ENCODE measurements around the gene C5orf47. TPM values are rescaled to one million over a fixed set of nuclear protein-coding genes. Genes with fewer than 3 reads are reported as not detected.

The C5orf47 gene
- not detected in 2 replicates for total RNA-seq (2014; rRNA removed; shearing (Covaris generic))

- H3K36me3 ChIP-seq = no peaks in the 10 kb centered on the region
- 0 out of 2 replicates have a peak, but pooled peaks cover 3% of the 10 kb centered on the region for H3K9me3 ChIP-seq (replicated peaks)
- no peak within 1 kb of the TSS for H3K27ac ChIP-seq
- no peak within 1 kb of the TSS for H3K4me3 ChIP-seq
- DNase-seq = no peak
- no peaks in the 10 kb centered on the region; the same call in 1 of the 2 replicates for H3K27me3 ChIP-seq
- no peaks in the 10 kb centered on the region for H3K4me1 ChIP-seq
These were observed at the start of gene C5orf47 for GRCh38 chr5:173988554-173989431. Gene C5orf47 (plus strand): TSS chr5:173989170. CDS start chr5:173989264, 94 bp downstream.

- H3K27me3 ChIP-seq = no peaks in the 10 kb centered on the region
- no peak for DNase-seq
- no peaks in the 10 kb centered on the region for H3K9me3 ChIP-seq (replicated peaks)
- no peak overlapping the region for H3K27ac ChIP-seq
- peaks cover 3% of the 10 kb centered on the region; the same call in 1 of the 2 replicates for H3K36me3 ChIP-seq
- no peak overlapping the region for H3K4me3 ChIP-seq
- H3K4me1 ChIP-seq = no peaks in the 10 kb centered on the region
These were observed 48.7 kb upstream of the C5orf47 start for GRCh38 chr5:173940269-173940668.

GRCh38 chr5:173941102-173941501 is 47.9 kb upstream of the C5orf47 start:
- peaks cover 7% of the 10 kb centered on the region for H3K36me3 ChIP-seq
- no peak overlapping the region for H3K27ac ChIP-seq
- no peak overlapping the region for H3K4me3 ChIP-seq
- DNase-seq = no peak
- H3K4me1 ChIP-seq = no peaks in the 10 kb centered on the region
- no peaks in the 10 kb centered on the region for H3K27me3 ChIP-seq
- H3K9me3 ChIP-seq (replicated peaks) = no peaks in the 10 kb centered on the region

- no peak for DNase-seq
- Histone ChIP-seq H3K4me1 (no peaks in the 10 kb centered on the region), H3K36me3 (peaks cover 10% of the 10 kb centered on the region)
These were observed 47.1 kb upstream of the C5orf47 start for GRCh38 chr5:173941758-173942401.

GRCh38 chr5:173944511-173944910 is 44.5 kb upstream of the C5orf47 start:
- Histone ChIP-seq H3K9me3 (replicated peaks) (no peaks in the 10 kb centered on the region), H3K4me3 (no peak overlapping the region), H3K36me3 (peaks cover 13% of the 10 kb centered on the region), H3K27ac (no peak overlapping the region), H3K27me3 (no peaks in the 10 kb centered on the region), H3K4me1 (no peaks in the 10 kb centered on the region)
- no peak for DNase-seq

More at GRCh38 chr5:173941758-173942401, 47.1 kb upstream of the C5orf47 start:
- no peaks in the 10 kb centered on the region for H3K9me3 ChIP-seq (replicated peaks)
- H3K4me3 ChIP-seq = no peak overlapping the region
- H3K27me3 ChIP-seq = no peaks in the 10 kb centered on the region
- H3K27ac ChIP-seq = no peak overlapping the region

- no peaks in the 10 kb centered on the region for H3K9me3 ChIP-seq (replicated peaks)
- H3K36me3 ChIP-seq = peaks cover 13% of the 10 kb centered on the region
- no peaks in the 10 kb centered on the region for H3K4me1 ChIP-seq
- no peak for DNase-seq
- no peak overlapping the region for H3K27ac ChIP-seq
- no peak overlapping the region for H3K4me3 ChIP-seq
- no peaks in the 10 kb centered on the region for H3K27me3 ChIP-seq
These were observed 43.8 kb upstream of the C5orf47 start for GRCh38 chr5:173945160-173945559.

- no peak overlapping the region for H3K27ac ChIP-seq
- DNase-seq = no peak
- no peaks in the 10 kb centered on the region for H3K27me3 ChIP-seq
- H3K36me3 ChIP-seq = peaks cover 13% of the 10 kb centered on the region
- no peak overlapping the region for H3K4me3 ChIP-seq
- no peaks in the 10 kb centered on the region for H3K9me3 ChIP-seq (replicated peaks)
- no peaks in the 10 kb centered on the region for H3K4me1 ChIP-seq
These were observed 42.6 kb upstream of the C5orf47 start for GRCh38 chr5:173946323-173946722.

- Histone ChIP-seq H3K4me1 (no peaks in the 10 kb centered on the region), H3K27ac (no peak overlapping the region), H3K9me3 (replicated peaks) (no peaks in the 10 kb centered on the region), H3K4me3 (no peak overlapping the region), H3K36me3 (peaks cover 24% of the 10 kb centered on the region), H3K27me3 (no peaks in the 10 kb centered on the region)
- DNase-seq = no peak
These were observed 38.1 kb upstream of the C5orf47 start for GRCh38 chr5:173950829-173951228.

- Histone ChIP-seq H3K9me3 (replicated peaks) (no peaks in the 10 kb centered on the region), H3K36me3 (peaks cover 21% of the 10 kb centered on the region), H3K4me1 (no peaks in the 10 kb centered on the region), H3K27ac (no peak overlapping the region), H3K27me3 (no peaks in the 10 kb centered on the region), H3K4me3 (no peak overlapping the region)
- no peak for DNase-seq
These were observed 35.4 kb upstream of the C5orf47 start for GRCh38 chr5:173953528-173954090.

- no peak overlapping the region for H3K27ac ChIP-seq
- H3K9me3 ChIP-seq (replicated peaks) = no peaks in the 10 kb centered on the region
- H3K4me1 ChIP-seq = no peaks in the 10 kb centered on the region
- peaks cover 18% of the 10 kb centered on the region for H3K36me3 ChIP-seq
- no peak overlapping the region for H3K4me3 ChIP-seq
- DNase-seq = no peak
- no peaks in the 10 kb centered on the region for H3K27me3 ChIP-seq
These were observed 34.1 kb upstream of the C5orf47 start for GRCh38 chr5:173954671-173955521.

- DNase-seq = no peak
- Histone ChIP-seq H3K4me3 (no peak overlapping the region), H3K36me3 (no peaks in the 10 kb centered on the region), H3K27me3 (no peaks in the 10 kb centered on the region), H3K4me1 (peaks cover 6% of the 10 kb centered on the region), H3K27ac (no peak overlapping the region), H3K9me3 (replicated peaks) (no peaks in the 10 kb centered on the region)
These were observed 28.0 kb upstream of the C5orf47 start for GRCh38 chr5:173960986-173961385.

GRCh38 chr5:173961418-173961817 is 27.6 kb upstream of the C5orf47 start:
- H3K4me3 ChIP-seq = no peak overlapping the region

GRCh38 chr5:173962436-173962972 is 26.5 kb upstream of the C5orf47 start:
- H3K27ac ChIP-seq = peak overlapping the region; percentile 73; the same call in 1 of the 2 replicates
- peak overlapping the region; percentile 63; the same call in 1 of the 2 replicates for H3K4me3 ChIP-seq

More at GRCh38 chr5:173961418-173961817, 27.6 kb upstream of the C5orf47 start:
- Histone ChIP-seq H3K27me3 (no peaks in the 10 kb centered on the region), H3K4me1 (peaks cover 6% of the 10 kb centered on the region), H3K9me3 (replicated peaks) (no peaks in the 10 kb centered on the region), H3K36me3 (no peaks in the 10 kb centered on the region), H3K27ac (no peak overlapping the region)
- DNase-seq = no peak

More at GRCh38 chr5:173962436-173962972, 26.5 kb upstream of the C5orf47 start:
- no peaks in the 10 kb centered on the region for H3K27me3 ChIP-seq
- no peak for DNase-seq
- H3K36me3 ChIP-seq = no peaks in the 10 kb centered on the region
- no peaks in the 10 kb centered on the region for H3K9me3 ChIP-seq (replicated peaks)
- H3K4me1 ChIP-seq = peaks cover 12% of the 10 kb centered on the region

Data from SJCRH30 (cell line).